ENCODE results near the gene SLC7A14.

Gene SLC7A14

GRCh38 chr3:170585937-170586310 is at the start of gene SLC7A14:
Gene SLC7A14, minus strand, starts transcription at chr3:170586075. Its CDS starts 59,139 bp downstream, at chr3:170526936.
- TF ChIP-seq CTCF (conservative IDR thresholded peaks at IDR 0.05), result no peak
- peak within 1 kb of the TSS; percentile 56 for H3K27ac ChIP-seq

GRCh38 chr3:170635385-170635735 is 49.5 kb upstream of the SLC7A14 start:
- no peak overlapping the region for H3K27ac ChIP-seq
- no peak for TF ChIP-seq CTCF (conservative IDR thresholded peaks at IDR 0.05)

- no peak overlapping the region for H3K27ac ChIP-seq
Measured at GRCh38 chr3:170634663-170635384, 48.9 kb upstream of the SLC7A14 start.

GRCh38 chr3:170633573-170633972 is 47.7 kb upstream of the SLC7A14 start:
- H3K27ac ChIP-seq, result no peak overlapping the region
- TF ChIP-seq CTCF (conservative IDR thresholded peaks at IDR 0.05), result no peak

More at GRCh38 chr3:170634663-170635384, 48.9 kb upstream of the SLC7A14 start:
- TF ChIP-seq CTCF (conservative IDR thresholded peaks at IDR 0.05), result no peak

- H3K27ac ChIP-seq, result peak overlapping the region; percentile 66
- no peak for TF ChIP-seq CTCF (conservative IDR thresholded peaks at IDR 0.05)
Measured at GRCh38 chr3:170632780-170633179, 46.9 kb upstream of the SLC7A14 start.

GRCh38 chr3:170631755-170632488 is 46.0 kb upstream of the SLC7A14 start:
- H3K27ac ChIP-seq, result peak overlapping the region; percentile 66
- TF ChIP-seq CTCF (conservative IDR thresholded peaks at IDR 0.05), result no peak

- no peak overlapping the region for H3K27ac ChIP-seq
- TF ChIP-seq CTCF (conservative IDR thresholded peaks at IDR 0.05), result no peak
Measured at GRCh38 chr3:170623524-170623923, 37.6 kb upstream of the SLC7A14 start.

Measured in VCaP (cell line).